Endodermal cell (in vitro differentiated cells): ENCODE results near the gene ZDHHC5. TPM values are rescaled to one million over a fixed set of nuclear protein-coding genes. Genes with fewer than 3 reads are reported as not detected.
A peak's percentile ranks its signal among the peaks of the same experiment; 100 is the strongest.

Experiments
- DNase-seq: peaks from one replicate; pipeline ENCODE4 v3.0.0-alpha.2; 2017
- H3K27ac ChIP-seq: 2 replicates; pipeline ENCODE4 v1.5.1; 2013; ENCODE audit warnings: mild to moderate bottlenecking, low read depth, low read length, moderate library complexity
- H3K27me3 ChIP-seq: 2 replicates; pipeline ENCODE4 v1.6.1; 2013; ENCODE audit warnings: mild to moderate bottlenecking, low read length, moderate library complexity; ENCODE audit not compliant: insufficient read depth, control insufficient read depth, poor library complexity, severe bottlenecking
- H3K36me3 ChIP-seq: 2 replicates; pipeline ENCODE4 v1.7.0; 2013; ENCODE audit warnings: mild to moderate bottlenecking, low read length, moderate library complexity; ENCODE audit not compliant: control insufficient read depth, insufficient read depth
- H3K4me1 ChIP-seq: one replicate; pipeline ENCODE4 v1.7.0; 2013; ENCODE audit warnings: low read length; ENCODE audit not compliant: control insufficient read depth, insufficient read depth
- H3K4me3 ChIP-seq: 2 replicates; pipeline ENCODE4 v1.5.1; 2013; ENCODE audit warnings: mild to moderate bottlenecking, low read length, moderate library complexity
- H3K9ac ChIP-seq: 2 replicates; pipeline ENCODE4 v1.6.1; 2013; ENCODE audit warnings: mild to moderate bottlenecking, low read length, moderate library complexity; ENCODE audit not compliant: poor library complexity, severe bottlenecking; ENCODE audit errors: extremely low read depth
- H3K9me3 ChIP-seq: 2 replicates; pipeline ENCODE4 v1.6.1; 2013; ENCODE audit warnings: mild to moderate bottlenecking, low read length, moderate library complexity; ENCODE audit not compliant: control insufficient read depth
- H3K27ac Mint-ChIP-seq: 2 replicates; pipeline ENCODE4 v1.8.0; 2020; ENCODE audit warnings: mixed read lengths
- H3K27me3 Mint-ChIP-seq: 2 replicates; pipeline ENCODE4 v1.8.0; 2021; ENCODE audit warnings: mild to moderate bottlenecking, mixed read lengths; ENCODE audit not compliant: insufficient read depth
- H3K36me3 Mint-ChIP-seq: 2 replicates; pipeline ENCODE4 v1.8.0; 2020; ENCODE audit warnings: low read depth, mixed read lengths
- H3K4me1 Mint-ChIP-seq: 2 replicates; pipeline ENCODE4 v1.8.0; 2020; ENCODE audit warnings: mixed read lengths
- H3K4me3 Mint-ChIP-seq: 2 replicates; pipeline ENCODE4 v1.8.0; 2020; ENCODE audit warnings: mild to moderate bottlenecking, moderate library complexity, mixed read lengths
- H3K9me3 Mint-ChIP-seq: 2 replicates; pipeline ENCODE4 v1.8.0; 2020; ENCODE audit warnings: mild to moderate bottlenecking, mixed read lengths
- CTCF ChIP-seq: fragments of 200-600 bp; sonication (generic); conservative IDR thresholded peaks from 2 replicates; pipeline ENCODE4 v1.5.0; 2021; ENCODE audit warnings: antibody characterized with exemption, mild to moderate bottlenecking
- WGBS, 2 experiments: methylation state at CpG; one replicate each; pipeline versions ENCODE4 v1.1.5 to v1.1.7; 2013; ENCODE audit warnings: missing lambda C conversion rate in 2 of 2, mixed read lengths in 1 of 2; ENCODE audit not compliant: insufficient coverage in 1 of 2, insufficient read length in 1 of 2; 5-methylcytosine and 5-hydroxymethylcytosine counted together
- total RNA-seq, 2 donors: library from RNA; stranded (reverse); fragmentation: NEBNext Ultra II Directional in 1 of 2; extraction: Animal tissue kit (Norgen Biotek cat#: 25700) in 1 of 2; gene quantifications; 2 replicates in 1 of 2; 3 replicates in 1 of 2; pipeline ENCODE4 v1.2.1, GENCODE V29; 2021

The ZDHHC5 gene
- total RNA-seq, 2 donors from 2014 or later, result 70.7 to 77.1 TPM

DNA sequence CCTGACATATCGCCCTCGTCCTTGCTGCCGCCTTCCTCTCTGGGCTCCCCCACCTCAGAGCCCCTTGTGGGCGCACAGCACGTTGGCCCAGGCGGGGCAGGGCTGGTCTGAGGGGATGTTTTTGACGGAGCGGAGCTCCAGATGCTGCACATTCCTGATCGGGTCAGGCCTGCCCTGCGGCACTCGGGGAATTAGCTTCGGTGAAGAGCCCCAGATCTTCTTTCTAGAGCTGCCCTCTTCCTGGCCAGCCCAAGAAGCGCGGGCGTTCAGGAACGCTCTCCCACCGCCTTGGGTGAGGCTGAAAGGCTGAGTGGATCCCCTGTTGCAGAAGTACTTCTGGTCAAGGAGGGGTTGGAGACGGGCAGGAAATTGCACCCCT lies 30.3 kb upstream of the ZDHHC5 start:
- Histone ChIP-seq H3K4me1 (peaks cover 2% of the 10 kb centered on the region), H3K27ac (peak overlapping the region; percentile 99), H3K36me3 (peaks cover 22% of the 10 kb centered on the region), H3K9me3 (no peaks in the 10 kb centered on the region), H3K4me3 (peak overlapping the region; percentile 91), H3K9ac (peak overlapping the region; percentile 99), H3K27me3 (no peaks in the 10 kb centered on the region)
- H3K4me1 Mint-ChIP-seq, result peaks cover 24% of the 10 kb centered on the region
- DNase-seq, result peak; percentile 89
- no peaks in the 10 kb centered on the region for H3K9me3 Mint-ChIP-seq
- peaks cover 8% of the 10 kb centered on the region for H3K27me3 Mint-ChIP-seq
- H3K27ac Mint-ChIP-seq, result peak overlapping the region; percentile 98
- H3K4me3 Mint-ChIP-seq, result peak overlapping the region; percentile 100
- peaks cover 28% of the 10 kb centered on the region for H3K36me3 Mint-ChIP-seq
- 0 to 34% methylated on average over 1 to 18 of the region's 18 CpGs for WGBS, 2 experiments
- TF ChIP-seq CTCF, result no peak

DNA sequence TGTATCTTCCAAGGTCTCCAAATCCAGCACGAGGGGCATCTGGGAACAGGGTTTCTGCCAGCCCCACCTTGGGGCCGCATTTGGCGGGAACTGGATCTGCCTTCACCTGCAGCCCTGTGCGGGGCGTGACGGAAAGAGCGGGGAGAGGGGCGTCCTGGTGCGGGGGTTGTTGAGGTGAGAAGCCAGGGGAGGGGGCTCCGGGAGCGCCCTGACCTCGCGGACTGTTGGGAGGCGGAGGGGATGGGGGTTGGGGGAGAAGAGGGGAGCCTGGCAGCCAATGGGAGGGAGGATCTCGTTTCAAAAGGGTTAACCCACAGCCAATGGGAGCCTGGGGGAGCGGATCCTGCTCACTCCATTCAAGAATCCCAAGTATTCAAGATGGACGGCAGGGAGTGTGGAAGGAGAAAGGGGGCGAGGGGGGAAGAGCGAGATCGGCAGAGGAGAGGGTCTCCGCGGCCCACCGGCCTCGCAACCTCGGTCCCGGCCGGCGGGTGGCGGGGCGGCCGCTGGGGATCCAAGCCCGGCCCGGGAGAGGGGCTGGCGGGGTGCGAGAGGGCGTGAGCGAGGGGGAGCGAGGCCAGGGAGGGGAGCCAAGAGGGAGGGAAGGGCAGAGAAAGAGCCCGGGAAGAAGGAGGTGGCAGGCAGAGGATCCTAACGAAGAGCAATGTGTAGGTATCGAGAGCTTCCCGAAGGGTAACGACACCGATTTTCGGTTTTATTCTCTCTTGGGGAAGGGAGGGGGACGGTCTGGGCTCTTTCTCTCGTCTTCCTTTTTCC lies 29.7 kb upstream of the ZDHHC5 start:
- peak overlapping the region; percentile 100 for H3K4me3 Mint-ChIP-seq
- H3K36me3 Mint-ChIP-seq, result peaks cover 32% of the 10 kb centered on the region
- H3K27me3 Mint-ChIP-seq, result peaks cover 8% of the 10 kb centered on the region
- Histone ChIP-seq H3K27me3 (no peaks in the 10 kb centered on the region), H3K36me3 (peaks cover 28% of the 10 kb centered on the region), H3K4me1 (peaks cover 2% of the 10 kb centered on the region), H3K27ac (peak overlapping the region; percentile 99), H3K9me3 (no peaks in the 10 kb centered on the region), H3K9ac (peak overlapping the region; percentile 99), H3K4me3 (peak overlapping the region; percentile 91)
- DNase-seq, result peak; percentile 97
- no peak for TF ChIP-seq CTCF
- 0 to 1% methylated on average over 20 to 46 of the region's 47 CpGs for WGBS, 2 experiments
- no peaks in the 10 kb centered on the region for H3K9me3 Mint-ChIP-seq
- peak overlapping the region; percentile 98 for H3K27ac Mint-ChIP-seq
- peaks cover 28% of the 10 kb centered on the region for H3K4me1 Mint-ChIP-seq

DNA sequence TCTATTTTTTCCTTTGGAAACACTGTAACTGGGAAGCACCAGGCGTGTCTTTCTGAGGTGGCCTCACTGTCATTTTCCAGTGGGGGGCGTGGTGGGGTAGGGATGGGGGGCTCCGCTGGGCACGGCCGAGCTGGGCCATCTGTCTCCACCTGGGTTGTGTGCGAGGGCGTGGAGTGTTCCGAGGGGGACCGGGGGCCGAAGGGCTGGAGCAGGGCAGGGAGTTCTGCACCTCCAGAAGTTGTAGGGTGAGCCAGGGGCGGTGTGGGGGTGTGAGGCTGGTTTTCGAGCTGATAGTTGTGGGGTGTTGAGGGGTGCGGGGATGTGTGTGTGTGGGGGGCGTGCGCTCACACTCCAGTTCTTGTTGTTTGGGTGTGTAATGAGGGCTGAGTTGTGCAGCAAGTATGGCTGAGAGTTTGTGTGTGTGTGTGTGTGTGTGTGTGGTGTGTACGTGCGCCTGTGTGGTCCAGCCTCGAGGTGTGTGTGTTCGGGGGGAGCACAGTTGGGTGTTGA lies 29.0 kb upstream of the ZDHHC5 start:
- H3K4me1 ChIP-seq, result peaks cover 7% of the 10 kb centered on the region

More for the DNA sequence above, 29.0 kb upstream of the ZDHHC5 start:
- TF ChIP-seq CTCF, result no peak
- no peaks in the 10 kb centered on the region for H3K9me3 ChIP-seq
- H3K4me3 ChIP-seq, result peak overlapping the region; percentile 91
- no peaks in the 10 kb centered on the region for H3K27me3 ChIP-seq
- WGBS, 2 experiments, result 0% methylated on average over 17 of the region's 19 CpGs; no CpG with 5 or more reads in 1 of the 2 experiments
- peak overlapping the region; percentile 100 for H3K4me3 Mint-ChIP-seq
- peaks cover 39% of the 10 kb centered on the region for H3K36me3 Mint-ChIP-seq
- peak overlapping the region; percentile 99 for H3K27ac ChIP-seq
- H3K9me3 Mint-ChIP-seq, result no peaks in the 10 kb centered on the region
- H3K36me3 ChIP-seq, result peaks cover 34% of the 10 kb centered on the region
- peaks cover 35% of the 10 kb centered on the region for H3K4me1 Mint-ChIP-seq
- DNase-seq, result peak; percentile 77
- peak overlapping the region; percentile 99 for H3K9ac ChIP-seq
- peak overlapping the region; percentile 98 for H3K27ac Mint-ChIP-seq
- peaks cover 8% of the 10 kb centered on the region for H3K27me3 Mint-ChIP-seq
